Endothelial cell of umbilical vein (primary cell): ENCODE data around the gene SLC25A21. TPM values are rescaled to one million over a fixed set of nuclear protein-coding genes. Genes with fewer than 3 reads are reported as not detected.

ENCODE experiments used
- BruUV-seq: library from RNA; stranded (reverse); fragments of 400-500 nt; replicated peaks from 2 replicates; lab custom pipeline; 2021; lab: Mats Ljungman, UMichigan
- CTCF ChIA-PET: fragments of 300-600, 350-600 bp; sonication (Branson Sonifier 250); formaldehyde crosslinking; loops from one replicate; lab custom pipeline; 2021; ENCODE audit warnings: antibody characterized with exemption, inconsistent platforms; lab: Charles Lee
- POLR2A ChIA-PET: fragments of 300-600, 350-600 bp; sonication (Branson Sonifier 250); formaldehyde crosslinking; loops from one replicate; lab custom pipeline; 2021; ENCODE audit warnings: antibody characterized with exemption, inconsistent platforms; lab: Charles Lee
- DNase-seq: peaks from one replicate; pipeline ENCODE4 v3.0.0-alpha.2; 2011; ENCODE audit warnings: low read depth, low spot score
- FAIRE-seq: peaks from 2 replicates; lab custom pipeline; 2011; peaks lifted over from hg19 to GRCh38; lab: Jason Lieb, UNC
- H2AFZ ChIP-seq: 2 replicates; pipeline ENCODE4 v1.6.0; 2012; ENCODE audit warnings: low read depth, low read length, control low read depth, inconsistent platforms
- H3K27ac ChIP-seq: 2 replicates; pipeline ENCODE4 v1.5.1; 2011; ENCODE audit warnings: low read depth, mild to moderate bottlenecking, control low read depth, low read length, moderate library complexity; ENCODE audit not compliant: insufficient read depth
- H3K27me3 ChIP-seq, 2 experiments: 2 replicates each; pipeline versions ENCODE4 v1.6.0 to v1.6.1; 2011; ENCODE audit warnings: low read length in 2 of 2, mixed read lengths in 1 of 2; ENCODE audit not compliant: control insufficient read depth in 2 of 2, insufficient read depth in 2 of 2
- H3K36me3 ChIP-seq, 2 experiments: 2 replicates in 1 of 2; 3 replicates in 1 of 2; pipeline ENCODE4 v1.5.1; 2011; ENCODE audit warnings: low read length in 2 of 2, mild to moderate bottlenecking in 1 of 2, moderate library complexity in 1 of 2; ENCODE audit not compliant: control insufficient read depth in 2 of 2, insufficient read depth in 2 of 2; ENCODE audit errors: extremely low read depth in 1 of 2
- H3K4me1 ChIP-seq: 3 replicates; pipeline ENCODE4 v1.5.1; 2011; ENCODE audit warnings: mild to moderate bottlenecking, low read length; ENCODE audit not compliant: control insufficient read depth, insufficient read depth; ENCODE audit errors: extremely low read depth
- H3K4me2 ChIP-seq: 2 replicates; pipeline ENCODE4 v1.6.1; 2011; ENCODE audit warnings: low read length, control low read depth, mixed read lengths; ENCODE audit not compliant: insufficient read depth
- H3K4me3 ChIP-seq, 3 experiments: fragments of 200-600 bp in 1 of 3; sonication (generic), shearing (Covaris generic) in 1 of 3; replicated peaks in 1 of 3; 2 replicates each; pipeline ENCODE4 v1.5.1; 2011 to 2016; ENCODE audit warnings: control low read depth in 3 of 3, low read length in 3 of 3, mild to moderate bottlenecking in 2 of 3, inconsistent platforms in 1 of 3, low read depth in 1 of 3, moderate library complexity in 1 of 3; ENCODE audit not compliant: insufficient read depth in 1 of 3
- H3K79me2 ChIP-seq: 2 replicates; pipeline ENCODE4 v1.6.0; 2012; ENCODE audit warnings: low read length, inconsistent platforms; ENCODE audit not compliant: control insufficient read depth, insufficient read depth
- H3K9ac ChIP-seq: replicated peaks from 2 replicates; pipeline ENCODE3; 2011; ENCODE audit warnings: low read length, control low read depth; ENCODE audit not compliant: insufficient read depth; ENCODE audit errors: extremely low read depth
- H3K9me1 ChIP-seq: replicated peaks from 3 replicates; pipeline ENCODE4 v1.6.0; 2011; ENCODE audit warnings: mild to moderate bottlenecking, low read length; ENCODE audit not compliant: control insufficient read depth, insufficient read depth; ENCODE audit errors: extremely low read depth
- H3K9me3 ChIP-seq: replicated peaks from 2 replicates; pipeline ENCODE4 v1.5.1; 2012; ENCODE audit warnings: low read length, inconsistent platforms; ENCODE audit not compliant: control insufficient read depth, insufficient read depth
- H4K20me1 ChIP-seq: replicated peaks from 2 replicates; pipeline ENCODE3; 2011; ENCODE audit warnings: mild to moderate bottlenecking, low read length; ENCODE audit not compliant: control insufficient read depth, insufficient read depth; ENCODE audit errors: extremely low read depth
- CTCF ChIP-seq, 2 donors: IDR thresholded peaks; 1 replicate in 1 of 2; 2 replicates in 1 of 2; pipeline ENCODE4 v1.5.1; 2011; ENCODE audit warnings: low read length in 2 of 2, mild to moderate bottlenecking in 2 of 2, moderate library complexity in 2 of 2, control low read depth in 1 of 2, inconsistent platforms in 1 of 2, low read depth in 1 of 2; ENCODE audit not compliant: insufficient read depth in 1 of 2; ENCODE audit errors: extremely low read depth in 1 of 2
- EZH2 ChIP-seq: IDR thresholded peaks from 2 replicates; pipeline ENCODE4 v1.6.1; 2012; ENCODE audit warnings: borderline replicate concordance, low read depth, mild to moderate bottlenecking, moderate library complexity, low read length, inconsistent platforms; ENCODE audit not compliant: severe bottlenecking
- FOS ChIP-seq: IDR thresholded peaks from 2 replicates; pipeline ENCODE4 v1.6.1; 2011; ENCODE audit warnings: mild to moderate bottlenecking, low read length, moderate library complexity, borderline replicate concordance; ENCODE audit not compliant: insufficient read depth
- GATA2 ChIP-seq: IDR thresholded peaks from 2 replicates; pipeline ENCODE4 v1.7.0; 2011; ENCODE audit warnings: low read depth, mild to moderate bottlenecking, moderate library complexity, mixed read lengths, low read length; ENCODE audit not compliant: insufficient read length, insufficient read depth
- JUN ChIP-seq: IDR thresholded peaks from 2 replicates; pipeline ENCODE4 v1.6.1; 2011; ENCODE audit warnings: borderline replicate concordance, low read depth; ENCODE audit not compliant: insufficient read length, insufficient read depth
- MAX ChIP-seq: IDR thresholded peaks from 2 replicates; pipeline ENCODE4 v1.6.1; 2011; ENCODE audit not compliant: insufficient read depth, insufficient read length
- MYC ChIP-seq: IDR thresholded peaks from one replicate; pipeline ENCODE4 v1.6.1; 2011; ENCODE audit warnings: mild to moderate bottlenecking, low read depth, low read length
- POLR2A ChIP-seq: IDR thresholded peaks from 2 replicates; pipeline ENCODE4 v1.6.1; 2012; ENCODE audit warnings: low read depth, mild to moderate bottlenecking, control low read depth, low read length
- POLR2AphosphoS5 ChIP-seq: IDR thresholded peaks from 2 replicates; pipeline ENCODE4 v1.6.1; 2012; ENCODE audit warnings: low read depth, mild to moderate bottlenecking, control low read depth, low read length, moderate library complexity; ENCODE audit not compliant: insufficient read depth
- dilution Hi-C: fragments of 300-500 bp; cut with MboI; formaldehyde crosslinking; loops from one replicate; pipeline ENCODE4 v1.15.0; 2019; ENCODE audit warnings: low sequenced_read_pairs; ENCODE audit not compliant: extremely low pct_ligation_motif_present
- intact Hi-C: fragments of 100-400 bp; cut with micrococcal nuclease; formaldehyde crosslinking; loops from one replicate; pipeline ENCODE4 v1.10.0; 2022
- polyA plus RNA-seq, 4 experiments: library from polyadenylated mRNA; depleted of rRNA in 3 of 4; stranded (reverse) in 3 of 4; unstranded in 1 of 4; fragments of >200 nt; gene quantifications; 2 replicates each; pipeline versions ENCODE4 v1.2.1 to v1.2.3, GENCODE V29; 2011 to 2012; ENCODE audit warnings: missing spikeins in 1 of 4
- total RNA-seq: library from RNA; stranded (reverse); gene quantifications from 2 replicates; pipeline ENCODE4 v1.2.3, GENCODE V29; 2021

SLC25A21 gene
- total and polyA plus RNA-seq, 2 donors (not counting 3 experiments of a cell fraction or from before 2014, with no cell fraction given) = 0.98 to 1.4 TPM

GRCh38 chr14:36884049-36884448 lies 288.4 kb downstream of the SLC25A21 start:
- no peaks in the 10 kb centered on the region for H3K9me1 ChIP-seq
- H3K27me3 ChIP-seq = no peaks in the 10 kb centered on the region
- no peak overlapping the region for H3K4me2 ChIP-seq
- intact Hi-C loops = no loop called here
- no peaks in the 10 kb centered on the region for H3K79me2 ChIP-seq
- DNase-seq = no peak
- H3K36me3 ChIP-seq = no peaks in the 10 kb centered on the region
- no peak overlapping the region for H3K27ac ChIP-seq
- no peak overlapping the region for H2AFZ ChIP-seq
- dilution Hi-C loops = no loop called here
- no peaks in the 10 kb centered on the region for H3K9me3 ChIP-seq
- FAIRE-seq = no peak
- peaks cover 2% of the 10 kb centered on the region for H4K20me1 ChIP-seq
- H3K4me3 ChIP-seq = no peak overlapping the region
- H3K4me1 ChIP-seq = no peaks in the 10 kb centered on the region
- H3K9ac ChIP-seq = no peak overlapping the region
- TF ChIP-seq POLR2A = no peak
- TF ChIP-seq MYC = no peak
- TF ChIP-seq CTCF (IDR thresholded peaks at IDR 0.05; ENCODE audit: extremely low read depth in 1 of 2, insufficient read depth in 1 of 2, low read depth in 1 of 2, low read length in 2 of 2) = no peak
- no peak for TF ChIP-seq GATA2
- TF ChIP-seq MAX = no peak
- no peak for TF ChIP-seq POLR2AphosphoS5
- BruUV-seq = no TSS peak
- ChIA-PET POLR2A (no interaction called here), CTCF (no interaction called here)

- dilution Hi-C loops = no loop called here
- POLR2A ChIA-PET = no interaction called here
- intact Hi-C loops = no loop called here
- FAIRE-seq (no peak), DNase-seq (no peak)
- Histone ChIP-seq H3K4me3 (no peak overlapping the region), H3K79me2 (no peaks in the 10 kb centered on the region), H3K9me3 (no peaks in the 10 kb centered on the region), H3K27me3 (no peaks in the 10 kb centered on the region), H3K9ac (no peak overlapping the region), H2AFZ (no peak overlapping the region), H3K4me2 (no peak overlapping the region), H3K4me1 (no peaks in the 10 kb centered on the region), H3K36me3 (no peaks in the 10 kb centered on the region), H3K27ac (no peak overlapping the region), H3K9me1 (no peaks in the 10 kb centered on the region), H4K20me1 (peaks cover 2% of the 10 kb centered on the region)
- BruUV-seq = no TSS peak
- CTCF ChIA-PET = interaction anchor here (2.0 kb wide), 1 partner anchor 238 kb away, joined by 6 read pairs; no protein-coding TSS in a partner anchor
- no peak for TF ChIP-seq JUN
- no peak for TF ChIP-seq EZH2
- no peak for TF ChIP-seq POLR2AphosphoS5
- no peak for TF ChIP-seq FOS
- TF ChIP-seq MYC = no peak
- no peak for TF ChIP-seq GATA2
- TF ChIP-seq POLR2A = no peak
- TF ChIP-seq CTCF (IDR thresholded peaks at IDR 0.05; ENCODE audit: extremely low read depth in 1 of 2, insufficient read depth in 1 of 2, low read depth in 1 of 2, low read length in 2 of 2) = no peak
- TF ChIP-seq MAX = no peak
Observed at GRCh38 chr14:36880276-36880675, 292.1 kb downstream of the SLC25A21 start.
